GM06990 (cell line): ENCODE data around the gene MTOR.

Experiments used
- DNase-seq: peaks from one replicate; pipeline ENCODE4 v3.0.0-alpha.2; 2011; ENCODE audit not compliant: insufficient read length; ENCODE audit errors: extremely low read depth
- H3K27me3 ChIP-seq: replicated peaks from 2 replicates; pipeline ENCODE4 v1.6.0; 2011; ENCODE audit warnings: low read length; ENCODE audit not compliant: control insufficient read depth, insufficient read depth
- H3K36me3 ChIP-seq: 2 replicates; pipeline ENCODE4 v1.5.1; 2011; ENCODE audit warnings: low read length; ENCODE audit not compliant: control insufficient read depth, insufficient read depth
- H3K4me3 ChIP-seq: replicated peaks from 2 replicates; pipeline ENCODE4 v1.5.1; 2011; ENCODE audit warnings: low read depth, mild to moderate bottlenecking, control low read depth, low read length
- CTCF ChIP-seq: IDR thresholded peaks from 2 replicates; pipeline ENCODE4 v1.5.1; 2011; ENCODE audit warnings: low read length, control low read depth, mild to moderate bottlenecking, inconsistent platforms; ENCODE audit not compliant: insufficient read depth, poor library complexity, severe bottlenecking

The MTOR gene

GRCh38 chr1:11211925-11212587 is 50.3 kb downstream of the MTOR start:
- H3K4me3 ChIP-seq = no peak overlapping the region
- TF ChIP-seq CTCF = no peak
- H3K27me3 ChIP-seq = no peaks in the 10 kb centered on the region
- H3K36me3 ChIP-seq = peaks cover 20% of the 10 kb centered on the region
- no peak for DNase-seq

DNA sequence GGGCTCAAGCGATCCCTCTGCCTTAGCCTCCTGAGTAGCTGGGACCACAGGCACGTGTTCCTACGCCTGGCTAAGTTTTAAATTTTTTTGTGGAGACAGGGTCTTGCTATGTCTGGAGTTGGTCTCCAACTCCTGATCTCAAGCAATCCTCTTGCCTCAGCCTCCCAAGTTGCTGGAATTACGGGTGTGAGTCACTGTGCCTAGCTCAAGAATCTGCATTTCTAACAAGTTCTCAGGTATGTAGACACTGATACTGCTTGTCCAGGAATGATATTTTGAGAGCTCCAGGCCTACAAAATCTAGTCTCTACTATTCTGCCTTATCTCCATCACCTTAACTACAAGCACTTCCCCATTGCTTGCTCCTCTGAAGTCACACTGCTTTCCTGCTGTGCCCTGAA is 50.9 kb downstream of the MTOR start:
- no peak for DNase-seq
- Histone ChIP-seq H3K36me3 (peaks cover 20% of the 10 kb centered on the region), H3K4me3 (no peak overlapping the region), H3K27me3 (no peaks in the 10 kb centered on the region)
- no peak for TF ChIP-seq CTCF

- H3K36me3 ChIP-seq = peaks cover 27% of the 10 kb centered on the region
- no peak for TF ChIP-seq CTCF
- H3K4me3 ChIP-seq = no peak overlapping the region
- H3K27me3 ChIP-seq = no peaks in the 10 kb centered on the region
- no peak for DNase-seq
Measured at GRCh38 chr1:11207898-11208611, 54.3 kb downstream of the MTOR start.

- no peak overlapping the region for H3K4me3 ChIP-seq
- H3K36me3 ChIP-seq = peaks cover 17% of the 10 kb centered on the region
- DNase-seq = no peak
- no peaks in the 10 kb centered on the region for H3K27me3 ChIP-seq
- TF ChIP-seq CTCF = no peak
Measured at GRCh38 chr1:11204396-11205190, 57.8 kb downstream of the MTOR start.

GRCh38 chr1:11198851-11199594 is 63.3 kb downstream of the MTOR start:
- no peak overlapping the region for H3K4me3 ChIP-seq
- no peak for TF ChIP-seq CTCF
- no peak for DNase-seq
- H3K27me3 ChIP-seq = no peaks in the 10 kb centered on the region
- peaks cover 19% of the 10 kb centered on the region for H3K36me3 ChIP-seq
